Ishikawa (cell line): Measurements from ENCODE around the gene BTBD9.

ENCODE experiments used
- CEBPB ChIP-seq: IDR thresholded peaks from 2 replicates; pipeline ENCODE4 v1.6.1; 2012
- CREB1 ChIP-seq: IDR thresholded peaks from 2 replicates; pipeline ENCODE4 v1.6.1; 2012; ENCODE audit warnings: low read depth
- EP300 ChIP-seq: IDR thresholded peaks from 2 replicates; pipeline ENCODE4 v1.6.1; 2012; ENCODE audit warnings: borderline replicate concordance
- FOXM1 ChIP-seq: IDR thresholded peaks from 2 replicates; pipeline ENCODE4 v1.6.1; 2012; ENCODE audit warnings: low read depth, borderline replicate concordance
- MAX ChIP-seq: IDR thresholded peaks from 2 replicates; pipeline ENCODE4 v1.6.1; 2012
- NFIC ChIP-seq: IDR thresholded peaks from 2 replicates; pipeline ENCODE4 v1.6.1; 2012
- RAD21 ChIP-seq: IDR thresholded peaks from 2 replicates; pipeline ENCODE4 v1.6.1; 2012; ENCODE audit warnings: low read depth
- TAF1 ChIP-seq: IDR thresholded peaks from 2 replicates; pipeline ENCODE4 v1.6.1; 2012; ENCODE audit warnings: low read depth, mild to moderate bottlenecking
- TCF12 ChIP-seq: IDR thresholded peaks from 2 replicates; pipeline ENCODE4 v1.6.1; 2012; ENCODE audit warnings: low read depth
- TEAD4 ChIP-seq: IDR thresholded peaks from 2 replicates; pipeline ENCODE4 v1.6.1; 2012
- YY1 ChIP-seq: IDR thresholded peaks from 2 replicates; pipeline ENCODE4 v1.6.1; 2012; ENCODE audit warnings: low read depth
- ZBTB7A ChIP-seq: IDR thresholded peaks from 2 replicates; pipeline ENCODE4 v1.6.1; 2012; ENCODE audit warnings: low read depth
- TF ChIP-seq, protein P1 (sequence below): IDR thresholded peaks from 2 replicates; pipeline ENCODE4 v1.6.1; 2012
- TF ChIP-seq, protein P2 (sequence below): IDR thresholded peaks from 2 replicates; pipeline ENCODE4 v1.6.1; 2012; ENCODE audit warnings: low read depth, mild to moderate bottlenecking

Gene BTBD9

DNA sequence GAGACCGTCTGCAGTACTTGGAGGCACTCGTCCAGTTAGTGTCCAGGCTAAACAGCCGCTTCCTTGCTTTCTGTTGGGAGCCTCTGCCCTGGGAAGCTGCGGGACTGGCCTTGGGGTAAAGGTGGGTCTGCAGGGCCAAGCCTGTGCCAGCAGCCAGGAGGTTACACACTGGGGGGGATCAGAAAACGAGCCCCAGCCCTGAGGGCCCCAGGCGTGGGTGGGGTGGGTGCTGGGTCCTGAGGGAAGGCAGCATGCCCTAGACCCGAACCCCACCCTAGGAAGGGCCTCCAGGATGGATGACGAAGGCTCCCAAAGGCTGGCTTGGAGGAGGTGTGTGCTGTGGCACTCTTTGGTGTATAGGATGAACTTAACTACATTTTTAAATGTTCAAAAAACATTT is 485.0 kb downstream of the BTBD9 start:
- no peak for TF ChIP-seq ZBTB7A
- TF ChIP-seq YY1 = no peak
- TF ChIP-seq FOXM1 = no peak
- no peak for TF ChIP-seq TCF12
- TF ChIP-seq MAX = no peak

GRCh38 chr6:38153798-38154345 is 485.9 kb downstream of the BTBD9 start:
- TF ChIP-seq TCF12 (no peak), RAD21 (no peak), MAX (no peak), NFIC (no peak), YY1 (no peak), ZBTB7A (no peak), CEBPB (no peak), TEAD4 (no peak)
- TF ChIP-seq, protein P1, sequence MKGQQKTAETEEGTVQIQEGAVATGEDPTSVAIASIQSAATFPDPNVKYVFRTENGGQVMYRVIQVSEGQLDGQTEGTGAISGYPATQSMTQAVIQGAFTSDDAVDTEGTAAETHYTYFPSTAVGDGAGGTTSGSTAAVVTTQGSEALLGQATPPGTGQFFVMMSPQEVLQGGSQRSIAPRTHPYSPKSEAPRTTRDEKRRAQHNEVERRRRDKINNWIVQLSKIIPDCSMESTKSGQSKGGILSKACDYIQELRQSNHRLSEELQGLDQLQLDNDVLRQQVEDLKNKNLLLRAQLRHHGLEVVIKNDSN = no peak
- TF ChIP-seq, protein P2, sequence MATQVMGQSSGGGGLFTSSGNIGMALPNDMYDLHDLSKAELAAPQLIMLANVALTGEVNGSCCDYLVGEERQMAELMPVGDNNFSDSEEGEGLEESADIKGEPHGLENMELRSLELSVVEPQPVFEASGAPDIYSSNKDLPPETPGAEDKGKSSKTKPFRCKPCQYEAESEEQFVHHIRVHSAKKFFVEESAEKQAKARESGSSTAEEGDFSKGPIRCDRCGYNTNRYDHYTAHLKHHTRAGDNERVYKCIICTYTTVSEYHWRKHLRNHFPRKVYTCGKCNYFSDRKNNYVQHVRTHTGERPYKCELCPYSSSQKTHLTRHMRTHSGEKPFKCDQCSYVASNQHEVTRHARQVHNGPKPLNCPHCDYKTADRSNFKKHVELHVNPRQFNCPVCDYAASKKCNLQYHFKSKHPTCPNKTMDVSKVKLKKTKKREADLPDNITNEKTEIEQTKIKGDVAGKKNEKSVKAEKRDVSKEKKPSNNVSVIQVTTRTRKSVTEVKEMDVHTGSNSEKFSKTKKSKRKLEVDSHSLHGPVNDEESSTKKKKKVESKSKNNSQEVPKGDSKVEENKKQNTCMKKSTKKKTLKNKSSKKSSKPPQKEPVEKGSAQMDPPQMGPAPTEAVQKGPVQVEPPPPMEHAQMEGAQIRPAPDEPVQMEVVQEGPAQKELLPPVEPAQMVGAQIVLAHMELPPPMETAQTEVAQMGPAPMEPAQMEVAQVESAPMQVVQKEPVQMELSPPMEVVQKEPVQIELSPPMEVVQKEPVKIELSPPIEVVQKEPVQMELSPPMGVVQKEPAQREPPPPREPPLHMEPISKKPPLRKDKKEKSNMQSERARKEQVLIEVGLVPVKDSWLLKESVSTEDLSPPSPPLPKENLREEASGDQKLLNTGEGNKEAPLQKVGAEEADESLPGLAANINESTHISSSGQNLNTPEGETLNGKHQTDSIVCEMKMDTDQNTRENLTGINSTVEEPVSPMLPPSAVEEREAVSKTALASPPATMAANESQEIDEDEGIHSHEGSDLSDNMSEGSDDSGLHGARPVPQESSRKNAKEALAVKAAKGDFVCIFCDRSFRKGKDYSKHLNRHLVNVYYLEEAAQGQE = no peak

- no peak for TF ChIP-seq CREB1
- TF ChIP-seq EP300 = no peak
Observed at GRCh38 chr6:38153076-38153797, 486.5 kb downstream of the BTBD9 start.

GRCh38 chr6:38152620-38153019 is 487.1 kb downstream of the BTBD9 start:
- TF ChIP-seq CEBPB (no peak), NFIC (no peak), EP300 (no peak), TAF1 (no peak), TCF12 (no peak), CREB1 (no peak), TEAD4 (no peak), RAD21 (no peak), FOXM1 (no peak)
- TF ChIP-seq, protein P1 = no peak
- TF ChIP-seq, protein P2 = no peak

DNA sequence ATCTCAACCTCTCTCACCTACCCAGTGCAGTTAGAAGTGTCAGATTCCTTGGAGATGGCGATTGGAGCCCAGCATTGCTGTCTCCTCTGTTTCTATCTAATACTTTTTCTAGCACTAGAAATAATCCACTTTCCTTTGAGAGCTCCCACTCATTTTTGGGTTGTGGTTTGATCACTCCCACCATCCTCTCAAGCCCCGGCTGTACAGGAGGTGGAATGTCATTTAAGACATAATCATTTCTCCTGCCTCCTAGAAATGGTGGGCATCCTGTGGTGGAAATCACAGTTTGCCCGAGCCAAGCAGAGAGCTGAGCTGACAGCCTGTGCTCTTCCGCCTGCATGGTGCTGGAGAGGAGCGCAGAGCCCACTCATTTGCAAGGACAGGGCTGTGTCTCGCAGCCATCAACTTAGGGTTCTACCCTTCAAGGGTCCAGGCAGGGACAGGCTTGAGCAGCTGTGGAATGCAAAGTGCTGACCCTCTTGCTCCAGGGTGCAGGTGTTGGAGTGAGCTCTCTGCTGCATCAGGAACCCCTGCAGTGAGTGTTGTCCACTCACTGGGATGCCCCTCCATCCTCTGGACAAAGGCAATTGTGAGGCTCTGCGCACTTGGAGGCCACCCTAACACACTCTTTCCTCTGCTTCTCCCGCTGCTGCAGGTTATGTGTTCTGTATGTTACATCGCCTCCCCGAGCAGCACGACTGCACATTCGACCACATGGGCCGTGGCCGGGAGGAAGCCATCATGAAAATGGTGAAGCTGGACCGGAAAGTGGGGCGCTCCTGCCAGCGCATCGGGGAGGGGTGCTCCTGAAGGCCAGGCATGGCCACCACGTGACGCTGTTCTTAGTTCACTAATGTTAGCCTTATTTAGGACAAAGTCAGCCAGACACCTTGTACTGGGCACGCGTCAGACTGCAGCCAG is 487.9 kb downstream of the BTBD9 start:
- no peak for TF ChIP-seq CREB1
- no peak for TF ChIP-seq CEBPB

GRCh38 chr6:38150681-38151296 is 488.9 kb downstream of the BTBD9 start:
- TF ChIP-seq YY1 (no peak), RAD21 (no peak)
